HEK293 (cell line): ENCODE measurements around the gene AKT1.

ENCODE experiments used
- CTCF ChIA-PET: fragments of 350-600 bp; formaldehyde crosslinking; extraction: SDS; loops from one replicate; lab custom pipeline; 2021; ENCODE audit warnings: antibody characterized with exemption; lab: Yijun Ruan, JAX
- POLR2A ChIA-PET: fragments of 300-600 bp; formaldehyde crosslinking; extraction: SDS; loops from one replicate; lab custom pipeline; 2020; ENCODE audit warnings: antibody characterized with exemption, inconsistent platforms; lab: Yijun Ruan, JAX
- H3K27ac ChIP-seq: fragments of 200-500 bp; sonication (Bioruptor generic); 2 replicates; pipeline ENCODE4 v1.5.1; 2014; ENCODE audit warnings: low read depth, low read length, control low read depth, inconsistent platforms; ENCODE audit errors: extremely low read depth
- H3K36me3 ChIP-seq, 2 experiments: fragments of 200-500 bp in 1 of 2; sonication (Bioruptor generic) in 1 of 2; 1 replicate in 1 of 2; 2 replicates in 1 of 2; pipeline ENCODE4 v1.5.1; 2014 to 2017; ENCODE audit warnings: inconsistent platforms in 2 of 2, low read length in 2 of 2; ENCODE audit not compliant: control insufficient read depth in 2 of 2, insufficient read depth in 1 of 2
- H3K4me1 ChIP-seq: fragments of 200-500 bp; sonication (Bioruptor generic); 2 replicates; pipeline ENCODE4 v1.5.1; 2014; ENCODE audit warnings: mild to moderate bottlenecking, low read length, inconsistent platforms; ENCODE audit not compliant: control insufficient read depth, insufficient read depth
- H3K4me3 ChIP-seq: 2 replicates; pipeline ENCODE4 v1.5.1; 2011; ENCODE audit warnings: low read depth, mild to moderate bottlenecking, control low read depth, low read length, moderate library complexity
- H3K9me3 ChIP-seq: fragments of 200-500 bp; sonication (Bioruptor generic); 2 replicates; pipeline ENCODE4 v1.5.1; 2014; ENCODE audit warnings: low read depth, low read length, inconsistent platforms; ENCODE audit not compliant: control insufficient read depth, insufficient read depth
- BCL11B ChIP-seq: fragments of 450-650 bp; formaldehyde crosslinking; IDR thresholded peaks from 2 replicates; pipeline ENCODE4 v1.5.1; 2016; ENCODE audit warnings: low read depth, missing biosample characterization, missing genetic modification characterization
- EGR2 ChIP-seq: fragments of 450-650 bp; formaldehyde crosslinking; IDR thresholded peaks from 2 replicates; pipeline ENCODE4 v1.5.1; 2016; ENCODE audit warnings: low read depth, missing biosample characterization, missing genetic modification characterization
- GLIS2 ChIP-seq: fragments of 450-650 bp; formaldehyde crosslinking; IDR thresholded peaks from 2 replicates; pipeline ENCODE4 v1.5.1; 2016; ENCODE audit warnings: missing biosample characterization, missing genetic modification characterization
- SCRT1 ChIP-seq: fragments of 450-650 bp; formaldehyde crosslinking; IDR thresholded peaks from 2 replicates; pipeline ENCODE4 v1.5.1; 2016; ENCODE audit warnings: missing biosample characterization, missing genetic modification characterization, borderline replicate concordance
- SETDB1 ChIP-seq: IDR thresholded peaks from one replicate; pipeline ENCODE4 v1.6.1; 2017; ENCODE audit warnings: mild to moderate bottlenecking, low read length, moderate library complexity, mixed read lengths; ENCODE audit not compliant: insufficient read length
- ZEB2 ChIP-seq: fragments of 450-650 bp; formaldehyde crosslinking; IDR thresholded peaks from 2 replicates; pipeline ENCODE4 v1.5.1; 2016; ENCODE audit warnings: missing biosample characterization, missing genetic modification characterization
- ZFHX2 ChIP-seq: fragments of 450-650 bp; formaldehyde crosslinking; conservative IDR thresholded peaks from 2 replicates; pipeline ENCODE4 v1.5.1; 2016; ENCODE audit warnings: missing biosample characterization, missing genetic modification characterization
- ZNF157 ChIP-seq: fragments of 450-650 bp; formaldehyde crosslinking; IDR thresholded peaks from 2 replicates; pipeline ENCODE4 v1.5.1; 2016; ENCODE audit warnings: missing biosample characterization, missing genetic modification characterization
- ZNF248 ChIP-seq: fragments of 450-650 bp; formaldehyde crosslinking; IDR thresholded peaks from 2 replicates; pipeline ENCODE4 v1.5.1; 2017; ENCODE audit warnings: missing biosample characterization, missing genetic modification characterization
- ZNF37A ChIP-seq: fragments of 450-650 bp; IDR thresholded peaks from 2 replicates; pipeline ENCODE4 v1.5.1; 2018; ENCODE audit warnings: missing biosample characterization, missing genetic modification characterization
- ZNF548 ChIP-seq: fragments of 450-650 bp; formaldehyde crosslinking; IDR thresholded peaks from 2 replicates; pipeline ENCODE4 v1.5.1; 2016; ENCODE audit warnings: missing biosample characterization, missing genetic modification characterization
- ZNF549 ChIP-seq: fragments of 450-650 bp; IDR thresholded peaks from 2 replicates; pipeline ENCODE4 v1.5.1; 2018; ENCODE audit warnings: missing biosample characterization, missing genetic modification characterization, mild to moderate bottlenecking, inconsistent platforms, moderate library complexity
- ZNF677 ChIP-seq: fragments of 450-650 bp; IDR thresholded peaks from 2 replicates; pipeline ENCODE4 v1.5.0; 2018; ENCODE audit warnings: missing biosample characterization, mild to moderate bottlenecking, missing genetic modification characterization, moderate library complexity
- ZNF747 ChIP-seq: fragments of 450-650 bp; formaldehyde crosslinking; IDR thresholded peaks from 2 replicates; pipeline ENCODE4 v1.5.1; 2016; ENCODE audit warnings: missing biosample characterization, missing genetic modification characterization
- ZNF830 ChIP-seq: fragments of 450-650 bp; IDR thresholded peaks from 2 replicates; pipeline ENCODE4 v1.5.0; 2018; ENCODE audit warnings: missing biosample characterization, missing genetic modification characterization, low read depth, mild to moderate bottlenecking, moderate library complexity
- TF ChIP-seq, protein P1 (sequence below): fragments of 450-650 bp; formaldehyde crosslinking; conservative IDR thresholded peaks from 2 replicates; pipeline ENCODE4 v1.5.1; 2016; ENCODE audit warnings: low read depth, missing biosample characterization, missing genetic modification characterization
- TF ChIP-seq, protein P2 (sequence below): fragments of 450-650 bp; formaldehyde crosslinking; IDR thresholded peaks from 2 replicates; pipeline ENCODE4 v1.5.1; 2016; ENCODE audit warnings: missing biosample characterization, missing genetic modification characterization
- TF ChIP-seq, protein P3 (sequence below): fragments of 450-650 bp; formaldehyde crosslinking; IDR thresholded peaks from 2 replicates; pipeline ENCODE4 v1.5.1; 2016; ENCODE audit warnings: missing biosample characterization, missing genetic modification characterization

AKT1 gene

DNA sequence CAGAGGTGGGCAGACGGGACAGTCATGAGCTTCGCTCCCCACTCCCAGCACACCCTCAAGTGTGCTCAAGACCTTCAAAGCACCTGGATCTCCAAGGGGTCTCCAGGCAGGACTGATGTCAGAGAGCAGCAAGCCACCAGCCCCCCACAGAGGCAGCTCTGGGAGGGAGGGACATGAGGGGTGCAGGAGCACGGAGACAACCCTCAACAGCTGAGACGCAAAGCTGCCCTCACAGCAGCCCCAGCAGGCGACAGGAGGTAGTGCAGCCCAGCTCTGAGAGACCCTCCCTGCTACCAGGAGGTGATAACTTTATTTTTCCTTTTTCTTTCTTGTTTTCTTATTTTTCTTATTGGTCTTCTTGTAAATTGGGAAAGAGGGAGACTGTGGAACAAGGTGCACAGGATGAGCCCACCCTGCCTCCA lies 24.7 kb downstream of the AKT1 start (continued):
- peak; percentile 40 for TF ChIP-seq SETDB1
- no peak for TF ChIP-seq ZNF549 (tag by site-specific recombination)
- no peak for TF ChIP-seq ZEB2 (tag by site-specific recombination)
- 0 out of 2 replicates have a peak, but pooled peaks have one; percentile 22 for TF ChIP-seq GLIS2 (tag by site-specific recombination)
- TF ChIP-seq ZNF677 (tag by site-specific recombination) = no peak

DNA sequence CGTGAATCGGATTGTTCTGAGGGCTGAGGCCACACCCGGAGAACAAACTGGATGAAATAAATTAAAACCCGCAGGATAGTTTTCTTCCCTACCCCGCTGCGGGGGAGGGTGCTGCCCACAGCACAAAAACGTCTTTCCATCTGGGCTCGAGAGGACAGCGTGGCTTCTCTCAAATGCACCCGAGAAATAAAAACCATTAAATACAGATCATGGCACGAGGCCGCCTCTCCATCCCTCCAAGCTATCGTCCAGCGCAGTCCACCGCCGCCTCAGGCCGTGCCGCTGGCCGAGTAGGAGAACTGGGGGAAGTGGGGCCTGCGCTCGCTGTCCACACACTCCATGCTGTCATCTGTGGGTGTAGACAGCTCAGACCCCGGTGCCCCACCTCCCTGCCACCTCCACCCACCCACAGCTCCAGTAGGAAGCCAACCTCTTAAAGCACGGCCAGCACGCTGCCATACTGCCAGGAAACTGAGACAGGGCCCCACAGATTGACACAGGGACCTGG lies 25.4 kb downstream of the AKT1 start:
- TF ChIP-seq, protein P1, sequence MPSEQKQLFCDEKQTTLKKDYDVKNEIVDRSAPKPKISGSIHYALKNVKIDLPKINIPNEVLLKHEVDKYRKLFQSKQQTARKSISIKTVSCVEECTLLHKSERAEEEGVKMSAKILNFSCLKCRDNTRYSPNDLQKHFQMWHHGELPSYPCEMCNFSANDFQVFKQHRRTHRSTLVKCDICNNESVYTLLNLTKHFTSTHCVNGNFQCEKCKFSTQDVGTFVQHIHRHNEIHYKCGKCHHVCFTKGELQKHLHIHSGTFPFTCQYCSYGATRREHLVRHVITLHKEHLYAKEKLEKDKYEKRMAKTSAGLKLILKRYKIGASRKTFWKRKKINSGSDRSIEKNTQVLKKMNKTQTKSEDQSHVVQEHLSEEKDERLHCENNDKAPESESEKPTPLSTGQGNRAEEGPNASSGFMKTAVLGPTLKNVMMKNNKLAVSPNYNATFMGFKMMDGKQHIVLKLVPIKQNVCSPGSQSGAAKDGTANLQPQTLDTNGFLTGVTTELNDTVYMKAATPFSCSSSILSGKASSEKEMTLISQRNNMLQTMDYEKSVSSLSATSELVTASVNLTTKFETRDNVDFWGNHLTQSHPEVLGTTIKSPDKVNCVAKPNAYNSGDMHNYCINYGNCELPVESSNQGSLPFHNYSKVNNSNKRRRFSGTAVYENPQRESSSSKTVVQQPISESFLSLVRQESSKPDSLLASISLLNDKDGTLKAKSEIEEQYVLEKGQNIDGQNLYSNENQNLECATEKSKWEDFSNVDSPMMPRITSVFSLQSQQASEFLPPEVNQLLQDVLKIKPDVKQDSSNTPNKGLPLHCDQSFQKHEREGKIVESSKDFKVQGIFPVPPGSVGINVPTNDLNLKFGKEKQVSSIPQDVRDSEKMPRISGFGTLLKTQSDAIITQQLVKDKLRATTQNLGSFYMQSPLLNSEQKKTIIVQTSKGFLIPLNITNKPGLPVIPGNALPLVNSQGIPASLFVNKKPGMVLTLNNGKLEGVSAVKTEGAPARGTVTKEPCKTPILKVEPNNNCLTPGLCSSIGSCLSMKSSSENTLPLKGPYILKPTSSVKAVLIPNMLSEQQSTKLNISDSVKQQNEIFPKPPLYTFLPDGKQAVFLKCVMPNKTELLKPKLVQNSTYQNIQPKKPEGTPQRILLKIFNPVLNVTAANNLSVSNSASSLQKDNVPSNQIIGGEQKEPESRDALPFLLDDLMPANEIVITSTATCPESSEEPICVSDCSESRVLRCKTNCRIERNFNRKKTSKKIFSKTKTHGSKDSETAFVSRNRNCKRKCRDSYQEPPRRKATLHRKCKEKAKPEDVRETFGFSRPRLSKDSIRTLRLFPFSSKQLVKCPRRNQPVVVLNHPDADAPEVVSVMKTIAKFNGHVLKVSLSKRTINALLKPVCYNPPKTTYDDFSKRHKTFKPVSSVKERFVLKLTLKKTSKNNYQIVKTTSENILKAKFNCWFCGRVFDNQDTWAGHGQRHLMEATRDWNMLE (tag by site-specific recombination) = no peak
- TF ChIP-seq, protein P2, sequence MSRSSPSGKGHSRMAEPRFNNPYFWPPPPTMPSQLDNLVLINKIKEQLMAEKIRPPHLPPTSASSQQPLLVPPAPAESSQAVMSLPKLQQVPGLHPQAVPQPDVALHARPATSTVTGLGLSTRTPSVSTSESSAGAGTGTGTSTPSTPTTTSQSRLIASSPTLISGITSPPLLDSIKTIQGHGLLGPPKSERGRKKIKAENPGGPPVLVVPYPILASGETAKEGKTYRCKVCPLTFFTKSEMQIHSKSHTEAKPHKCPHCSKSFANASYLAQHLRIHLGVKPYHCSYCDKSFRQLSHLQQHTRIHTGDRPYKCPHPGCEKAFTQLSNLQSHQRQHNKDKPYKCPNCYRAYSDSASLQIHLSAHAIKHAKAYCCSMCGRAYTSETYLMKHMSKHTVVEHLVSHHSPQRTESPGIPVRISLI (tag by site-specific recombination) = no peak
- no peak for TF ChIP-seq ZNF830 (tag by site-specific recombination)
- no peak for TF ChIP-seq ZNF747 (tag by site-specific recombination)
- TF ChIP-seq SCRT1 (tag by site-specific recombination) = no peak
- no peak for TF ChIP-seq ZNF548 (tag by site-specific recombination)
- TF ChIP-seq, protein P3, sequence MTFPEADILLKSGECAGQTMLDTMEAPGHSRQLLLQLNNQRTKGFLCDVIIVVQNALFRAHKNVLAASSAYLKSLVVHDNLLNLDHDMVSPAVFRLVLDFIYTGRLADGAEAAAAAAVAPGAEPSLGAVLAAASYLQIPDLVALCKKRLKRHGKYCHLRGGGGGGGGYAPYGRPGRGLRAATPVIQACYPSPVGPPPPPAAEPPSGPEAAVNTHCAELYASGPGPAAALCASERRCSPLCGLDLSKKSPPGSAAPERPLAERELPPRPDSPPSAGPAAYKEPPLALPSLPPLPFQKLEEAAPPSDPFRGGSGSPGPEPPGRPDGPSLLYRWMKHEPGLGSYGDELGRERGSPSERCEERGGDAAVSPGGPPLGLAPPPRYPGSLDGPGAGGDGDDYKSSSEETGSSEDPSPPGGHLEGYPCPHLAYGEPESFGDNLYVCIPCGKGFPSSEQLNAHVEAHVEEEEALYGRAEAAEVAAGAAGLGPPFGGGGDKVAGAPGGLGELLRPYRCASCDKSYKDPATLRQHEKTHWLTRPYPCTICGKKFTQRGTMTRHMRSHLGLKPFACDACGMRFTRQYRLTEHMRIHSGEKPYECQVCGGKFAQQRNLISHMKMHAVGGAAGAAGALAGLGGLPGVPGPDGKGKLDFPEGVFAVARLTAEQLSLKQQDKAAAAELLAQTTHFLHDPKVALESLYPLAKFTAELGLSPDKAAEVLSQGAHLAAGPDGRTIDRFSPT = no peak
- no peak for TF ChIP-seq BCL11B (tag by site-specific recombination)
- peak; percentile 95 for TF ChIP-seq ZFHX2 (tag by site-specific recombination)
- TF ChIP-seq ZNF37A (tag by site-specific recombination) = no peak
- TF ChIP-seq ZNF157 (tag by site-specific recombination) = no peak
- TF ChIP-seq ZNF248 (tag by site-specific recombination) = no peak
- TF ChIP-seq EGR2 (tag by site-specific recombination) = peak; percentile 79
- H3K27ac ChIP-seq = no peak overlapping the region
- H3K9me3 ChIP-seq = no peaks in the 10 kb centered on the region
- peaks cover 4% of the 10 kb centered on the region; the same call in 1 of the 2 replicates for H3K4me1 ChIP-seq
- peaks cover 0 to 55% of the 10 kb centered on the region in 2 experiments; a peak in 2 of 3 replicates for H3K36me3 ChIP-seq
- CTCF ChIA-PET = interaction anchor here (0.6 to 3.7 kb wide), 2 partner anchors 56 to 203 kb away, joined by 3 to 57 read pairs; no protein-coding TSS in a partner anchor
- POLR2A ChIA-PET = interaction anchor here (1.1 to 1.3 kb wide), 2 partner anchors 17 to 34 kb away, joined by 3 to 4 read pairs; partner anchors contain the start of gene SIVA1
- no peak overlapping the region for H3K4me3 ChIP-seq
